ENCODE data around the gene GOLGA6D. TPM values are rescaled to one million over a fixed set of nuclear protein-coding genes. Genes with fewer than 3 reads are reported as not detected.

GOLGA6D gene
- total RNA-seq, 1 experiment from 2014 or later = 2.6 TPM

- TF ChIP-seq ZNF512 (CRISPR knock-in tag; IDR thresholded peaks at IDR 0.05; ENCODE audit: borderline replicate concordance) (no peak), CTCF (IDR thresholded peaks at IDR 0.05) (no peak), TEAD1 (CRISPR knock-in tag; IDR thresholded peaks at IDR 0.05) (no peak), ZNF281 (CRISPR knock-in tag; IDR thresholded peaks at IDR 0.05) (no peak), ZNF671 (CRISPR knock-in tag; IDR thresholded peaks at IDR 0.05) (no peak)
Measured at GRCh38 chr15:75234191-75234810, 48.3 kb upstream of the GOLGA6D start (continued).

GRCh38 chr15:75235051-75235673 lies 47.5 kb upstream of the GOLGA6D start:
- Mint-ChIP-seq H3K4me1 (peaks cover 17% of the 10 kb centered on the region), H3K36me3 (no peaks in the 10 kb centered on the region), H3K9me3 (no peaks in the 10 kb centered on the region), H3K4me3 (no peak overlapping the region), H3K27me3 (ENCODE audit: low read depth) (peaks cover 25% of the 10 kb centered on the region), H3K27ac (no peak overlapping the region)
- no peak for ATAC-seq
- peak; percentile 6 for DNase-seq (ENCODE audit: low spot score)
- CTCF ChIA-PET = no interaction called here
- POLR2A ChIA-PET = no interaction called here
- TF ChIP-seq ZNF423 (CRISPR knock-in tag; IDR thresholded peaks at IDR 0.05) = no peak
- TF ChIP-seq USF2 (CRISPR knock-in tag; IDR thresholded peaks at IDR 0.05) = no peak
- TF ChIP-seq ZNF281 (CRISPR knock-in tag; IDR thresholded peaks at IDR 0.05) = no peak
- TF ChIP-seq ZMAT4 (CRISPR knock-in tag; IDR thresholded peaks at IDR 0.05) = no peak
- TF ChIP-seq NR2C2 (CRISPR knock-in tag; IDR thresholded peaks at IDR 0.05) = no peak
- no peak for TF ChIP-seq ESRRA (CRISPR knock-in tag; IDR thresholded peaks at IDR 0.05; ENCODE audit: borderline replicate concordance)
- no peak for TF ChIP-seq OVOL2 (CRISPR knock-in tag; IDR thresholded peaks at IDR 0.05; ENCODE audit: borderline replicate concordance)
- no peak for TF ChIP-seq ZBTB43 (CRISPR knock-in tag; IDR thresholded peaks at IDR 0.05)
- no peak for TF ChIP-seq ZNF532 (CRISPR knock-in tag; IDR thresholded peaks at IDR 0.05; ENCODE audit: borderline replicate concordance)
- TF ChIP-seq TCF7 (CRISPR knock-in tag; IDR thresholded peaks at IDR 0.05; ENCODE audit: low read depth) = no peak
- TF ChIP-seq NR1H2 (CRISPR knock-in tag; IDR thresholded peaks at IDR 0.05) = no peak
- TF ChIP-seq HMGXB4 (CRISPR knock-in tag; IDR thresholded peaks at IDR 0.05) = no peak
